NT2/D1 (cell line): ENCODE results near the gene KLF15.

Source experiments
- SUZ12 ChIP-seq: IDR thresholded peaks from 2 replicates; pipeline ENCODE4 v1.6.1; 2011; ENCODE audit not compliant: insufficient read length, insufficient read depth; ENCODE audit errors: extremely low read depth
- ZNF274 ChIP-seq: IDR thresholded peaks from 2 replicates; pipeline ENCODE4 v1.6.1; 2011; ENCODE audit warnings: mild to moderate bottlenecking, low read depth, low read length

- TF ChIP-seq ZNF274 (no peak), SUZ12 (no peak)
These were observed 8.8 kb downstream of the KLF15 start for GRCh38 chr3:126348308-126348920.
